ENCODE results near the gene INPP5D.

The INPP5D gene

GRCh38 chr2:233140978-233141377 lies 80.8 kb downstream of the INPP5D start:
- H3K27me3 ChIP-seq (ENCODE audit: insufficient read depth, low read length, poor library complexity) = no peaks in the 10 kb centered on the region
- TF ChIP-seq CTCF (IDR thresholded peaks at IDR 0.05; ENCODE audit: borderline replicate concordance, extremely low read depth, low read length, poor library complexity, severe bottlenecking) (no peak), EZH2 (IDR thresholded peaks at IDR 0.05; ENCODE audit: borderline replicate concordance, low read depth, low read length, severe bottlenecking) (no peak)

GRCh38 chr2:233141901-233142300 lies 81.8 kb downstream of the INPP5D start:
- H2AFZ ChIP-seq (ENCODE audit: low read depth, low read length) = no peak overlapping the region
- no peak overlapping the region for H3K9ac ChIP-seq (ENCODE audit: low read depth, low read length)
- H3K27me3 ChIP-seq (ENCODE audit: insufficient read depth, low read length, poor library complexity) = no peaks in the 10 kb centered on the region
- peak; percentile 29 for DNase-seq
- no peak overlapping the region for H3K4me2 ChIP-seq (ENCODE audit: insufficient read depth, low read length)
- H3K27ac ChIP-seq (ENCODE audit: low read length) = no peak overlapping the region
- TF ChIP-seq CTCF (IDR thresholded peaks at IDR 0.05; ENCODE audit: borderline replicate concordance, extremely low read depth, low read length, poor library complexity, severe bottlenecking) (no peak), EZH2 (IDR thresholded peaks at IDR 0.05; ENCODE audit: borderline replicate concordance, low read depth, low read length, severe bottlenecking) (no peak)
- no peaks in the 10 kb centered on the region for H4K20me1 ChIP-seq (ENCODE audit: insufficient read depth, low read length)
- H3K79me2 ChIP-seq (ENCODE audit: insufficient read depth, low read length) = no peaks in the 10 kb centered on the region
- H3K4me3 ChIP-seq (ENCODE audit: low read depth in 1 of 2, low read length in 2 of 2) = no peak overlapping the region
- peaks cover 65% of the 10 kb centered on the region for H3K36me3 ChIP-seq (ENCODE audit: insufficient read depth, low read length)
- no peaks in the 10 kb centered on the region for H3K9me3 ChIP-seq (ENCODE audit: insufficient read depth, low read length, severe bottlenecking)
- ATAC-seq (ENCODE audit: insufficient read depth, low read depth) = peak; percentile 60; the same call in 2 of the 3 replicates
- no peaks in the 10 kb centered on the region for H3K4me1 ChIP-seq (ENCODE audit: insufficient read depth, low read length)

More at GRCh38 chr2:233140978-233141377, 80.8 kb downstream of the INPP5D start:
- Histone ChIP-seq H3K9me3 (ENCODE audit: insufficient read depth, low read length, severe bottlenecking) (no peaks in the 10 kb centered on the region), H3K4me2 (ENCODE audit: insufficient read depth, low read length) (no peak overlapping the region), H3K4me3 (ENCODE audit: low read depth in 1 of 2, low read length in 2 of 2) (no peak overlapping the region), H3K4me1 (ENCODE audit: insufficient read depth, low read length) (no peaks in the 10 kb centered on the region), H4K20me1 (ENCODE audit: insufficient read depth, low read length) (no peaks in the 10 kb centered on the region), H3K27ac (ENCODE audit: low read length) (no peak overlapping the region), H2AFZ (ENCODE audit: low read depth, low read length) (no peak overlapping the region), H3K9ac (ENCODE audit: low read depth, low read length) (no peak overlapping the region), H3K36me3 (ENCODE audit: insufficient read depth, low read length) (peaks cover 59% of the 10 kb centered on the region), H3K79me2 (ENCODE audit: insufficient read depth, low read length) (no peaks in the 10 kb centered on the region)
- no peak for ATAC-seq (ENCODE audit: insufficient read depth, low read depth)
- no peak for DNase-seq

GRCh38 chr2:233142355-233142897 lies 82.3 kb downstream of the INPP5D start:
- H3K27me3 ChIP-seq (ENCODE audit: insufficient read depth, low read length, poor library complexity) = no peaks in the 10 kb centered on the region
- no peak overlapping the region for H3K4me2 ChIP-seq (ENCODE audit: insufficient read depth, low read length)
- H3K4me3 ChIP-seq (ENCODE audit: low read depth in 1 of 2, low read length in 2 of 2) = no peak overlapping the region
- no peak overlapping the region for H3K27ac ChIP-seq (ENCODE audit: low read length)
- H4K20me1 ChIP-seq (ENCODE audit: insufficient read depth, low read length) = no peaks in the 10 kb centered on the region
- ATAC-seq (ENCODE audit: insufficient read depth, low read depth) (peak; percentile 56), DNase-seq (peak; percentile 38)
- no peaks in the 10 kb centered on the region for H3K4me1 ChIP-seq (ENCODE audit: insufficient read depth, low read length)
- H3K36me3 ChIP-seq (ENCODE audit: insufficient read depth, low read length) = peaks cover 70% of the 10 kb centered on the region
- no peaks in the 10 kb centered on the region for H3K9me3 ChIP-seq (ENCODE audit: insufficient read depth, low read length, severe bottlenecking)
- H2AFZ ChIP-seq (ENCODE audit: low read depth, low read length) = no peak overlapping the region
- H3K79me2 ChIP-seq (ENCODE audit: insufficient read depth, low read length) = no peaks in the 10 kb centered on the region
- H3K9ac ChIP-seq (ENCODE audit: low read depth, low read length) = no peak overlapping the region
- no peak for TF ChIP-seq EZH2 (IDR thresholded peaks at IDR 0.05; ENCODE audit: borderline replicate concordance, low read depth, low read length, severe bottlenecking)
- TF ChIP-seq CTCF (IDR thresholded peaks at IDR 0.05; ENCODE audit: borderline replicate concordance, extremely low read depth, low read length, poor library complexity, severe bottlenecking) = no peak
